Kidney epithelial cell (primary cell): ENCODE results near the gene ATP6V0C. TPM values are rescaled to one million over a fixed set of nuclear protein-coding genes. Genes with fewer than 3 reads are reported as not detected.

Experiments
- DNase-seq: peaks from one replicate; pipeline ENCODE4 v3.0.0-alpha.2; 2010; ENCODE audit warnings: low read depth
- H3K27me3 ChIP-seq: 2 replicates; pipeline ENCODE4 v1.6.0; 2011; ENCODE audit warnings: low read length; ENCODE audit not compliant: control insufficient read depth, insufficient read depth
- H3K36me3 ChIP-seq: 2 replicates; pipeline ENCODE4 v1.5.1; 2011; ENCODE audit warnings: low read length; ENCODE audit not compliant: control insufficient read depth, insufficient read depth
- H3K4me3 ChIP-seq: 2 replicates; pipeline ENCODE4 v1.5.1; 2011; ENCODE audit warnings: low read depth, mild to moderate bottlenecking, control low read depth, low read length
- total RNA-seq: library from RNA; depleted of rRNA; stranded (reverse); fragments of >200 nt; gene quantifications from 2 replicates; pipeline ENCODE4 v1.2.3, GENCODE V29; 2015
- TF ChIP-seq, protein P1 (sequence below): IDR thresholded peaks from 2 replicates; pipeline ENCODE4 v1.5.1; 2011; ENCODE audit warnings: mild to moderate bottlenecking, moderate library complexity, low read length, control low read depth, inconsistent platforms; ENCODE audit not compliant: insufficient read depth, poor library complexity, severe bottlenecking

The ATP6V0C gene
- total RNA-seq, 1 donor from 2014 or later, result 79.1 TPM

DNA sequence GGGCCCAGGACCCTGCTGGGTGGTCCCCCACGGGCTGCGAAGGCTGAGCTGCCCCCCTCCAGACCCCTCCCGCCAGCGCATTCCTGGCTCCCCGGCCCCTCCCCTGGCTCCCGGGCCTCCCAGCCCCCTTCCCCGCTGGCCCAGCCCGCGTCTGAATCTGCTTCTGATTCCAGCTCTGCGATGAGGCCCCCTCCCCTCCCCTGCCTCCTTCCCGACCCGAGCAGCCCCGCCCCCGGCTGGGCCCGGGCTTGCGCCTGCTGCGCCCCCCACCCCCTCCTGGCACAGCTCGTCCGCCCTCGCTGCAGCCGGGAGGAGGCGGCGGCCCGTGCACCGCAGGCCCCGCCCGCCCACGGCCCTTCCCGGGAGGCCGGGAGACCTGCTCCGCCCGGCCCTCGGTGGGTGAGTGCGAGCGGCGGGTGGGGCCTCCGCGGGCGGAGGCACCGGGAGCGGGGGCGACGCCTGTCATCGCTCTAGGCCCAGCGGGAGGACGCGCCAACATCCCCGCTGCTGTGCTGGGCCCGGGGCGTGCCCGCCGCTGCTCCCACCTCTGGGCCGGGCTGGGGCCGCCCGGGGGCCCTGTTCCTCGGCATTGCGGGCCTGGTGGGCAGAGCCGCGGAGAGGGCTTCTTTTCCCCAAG is 42.6 kb upstream of the ATP6V0C start, which contains the start of gene NTN3:
NTN3 (plus strand) TSS at position 282 of the 637 bp plus-strand sequence. CDS start 405 bp downstream, outside the sequence.
- TF ChIP-seq, protein P1, sequence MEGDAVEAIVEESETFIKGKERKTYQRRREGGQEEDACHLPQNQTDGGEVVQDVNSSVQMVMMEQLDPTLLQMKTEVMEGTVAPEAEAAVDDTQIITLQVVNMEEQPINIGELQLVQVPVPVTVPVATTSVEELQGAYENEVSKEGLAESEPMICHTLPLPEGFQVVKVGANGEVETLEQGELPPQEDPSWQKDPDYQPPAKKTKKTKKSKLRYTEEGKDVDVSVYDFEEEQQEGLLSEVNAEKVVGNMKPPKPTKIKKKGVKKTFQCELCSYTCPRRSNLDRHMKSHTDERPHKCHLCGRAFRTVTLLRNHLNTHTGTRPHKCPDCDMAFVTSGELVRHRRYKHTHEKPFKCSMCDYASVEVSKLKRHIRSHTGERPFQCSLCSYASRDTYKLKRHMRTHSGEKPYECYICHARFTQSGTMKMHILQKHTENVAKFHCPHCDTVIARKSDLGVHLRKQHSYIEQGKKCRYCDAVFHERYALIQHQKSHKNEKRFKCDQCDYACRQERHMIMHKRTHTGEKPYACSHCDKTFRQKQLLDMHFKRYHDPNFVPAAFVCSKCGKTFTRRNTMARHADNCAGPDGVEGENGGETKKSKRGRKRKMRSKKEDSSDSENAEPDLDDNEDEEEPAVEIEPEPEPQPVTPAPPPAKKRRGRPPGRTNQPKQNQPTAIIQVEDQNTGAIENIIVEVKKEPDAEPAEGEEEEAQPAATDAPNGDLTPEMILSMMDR, result no peak
- H3K4me3 ChIP-seq, result peak within 1 kb of the TSS; percentile 9
- H3K27me3 ChIP-seq, result peaks cover 13% of the 10 kb centered on the region

DNA sequence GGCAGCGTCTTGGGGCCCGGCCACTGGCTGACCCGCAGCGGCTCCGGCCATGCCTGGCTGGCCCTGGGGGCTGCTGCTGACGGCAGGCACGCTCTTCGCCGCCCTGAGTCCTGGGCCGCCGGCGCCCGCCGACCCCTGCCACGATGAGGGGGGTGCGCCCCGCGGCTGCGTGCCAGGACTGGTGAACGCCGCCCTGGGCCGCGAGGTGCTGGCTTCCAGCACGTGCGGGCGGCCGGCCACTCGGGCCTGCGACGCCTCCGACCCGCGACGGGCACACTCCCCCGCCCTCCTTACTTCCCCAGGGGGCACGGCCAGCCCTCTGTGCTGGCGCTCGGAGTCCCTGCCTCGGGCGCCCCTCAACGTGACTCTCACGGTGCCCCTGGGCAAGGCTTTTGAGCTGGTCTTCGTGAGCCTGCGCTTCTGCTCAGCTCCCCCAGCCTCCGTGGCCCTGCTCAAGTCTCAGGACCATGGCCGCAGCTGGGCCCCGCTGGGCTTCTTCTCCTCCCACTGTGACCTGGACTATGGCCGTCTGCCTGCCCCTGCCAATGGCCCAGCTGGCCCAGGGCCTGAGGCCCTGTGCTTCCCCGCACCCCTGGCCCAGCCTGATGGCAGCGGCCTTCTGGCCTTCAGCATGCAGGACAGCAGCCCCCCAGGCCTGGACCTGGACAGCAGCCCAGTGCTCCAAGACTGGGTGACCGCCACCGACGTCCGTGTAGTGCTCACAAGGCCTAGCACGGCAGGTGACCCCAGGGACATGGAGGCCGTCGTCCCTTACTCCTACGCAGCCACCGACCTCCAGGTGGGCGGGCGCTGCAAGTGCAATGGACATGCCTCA is 41.9 kb upstream of the ATP6V0C start:
- H3K4me3 ChIP-seq, result peak overlapping the region; percentile 9
- H3K27me3 ChIP-seq, result peaks cover 13% of the 10 kb centered on the region
- TF ChIP-seq, protein P1, result no peak
- H3K36me3 ChIP-seq, result no peaks in the 10 kb centered on the region
- DNase-seq, result no peak

More for the DNA sequence above, 42.6 kb upstream of the ATP6V0C start, which contains the start of gene NTN3:
- no peak for DNase-seq
- no peaks in the 10 kb centered on the region for H3K36me3 ChIP-seq

DNA sequence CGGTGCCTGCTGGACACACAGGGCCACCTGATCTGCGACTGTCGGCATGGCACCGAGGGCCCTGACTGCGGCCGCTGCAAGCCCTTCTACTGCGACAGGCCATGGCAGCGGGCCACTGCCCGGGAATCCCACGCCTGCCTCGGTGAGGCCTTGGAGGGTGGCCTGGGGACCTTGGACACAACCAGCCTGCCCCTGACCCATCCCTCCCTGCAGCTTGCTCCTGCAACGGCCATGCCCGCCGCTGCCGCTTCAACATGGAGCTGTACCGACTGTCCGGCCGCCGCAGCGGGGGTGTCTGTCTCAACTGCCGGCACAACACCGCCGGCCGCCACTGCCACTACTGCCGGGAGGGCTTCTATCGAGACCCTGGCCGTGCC is 41.3 kb upstream of the ATP6V0C start:
- H3K4me3 ChIP-seq, result no peak overlapping the region
- DNase-seq, result no peak
- TF ChIP-seq, protein P1, result no peak
- no peaks in the 10 kb centered on the region for H3K36me3 ChIP-seq
- H3K27me3 ChIP-seq, result peaks cover 13% of the 10 kb centered on the region

DNA sequence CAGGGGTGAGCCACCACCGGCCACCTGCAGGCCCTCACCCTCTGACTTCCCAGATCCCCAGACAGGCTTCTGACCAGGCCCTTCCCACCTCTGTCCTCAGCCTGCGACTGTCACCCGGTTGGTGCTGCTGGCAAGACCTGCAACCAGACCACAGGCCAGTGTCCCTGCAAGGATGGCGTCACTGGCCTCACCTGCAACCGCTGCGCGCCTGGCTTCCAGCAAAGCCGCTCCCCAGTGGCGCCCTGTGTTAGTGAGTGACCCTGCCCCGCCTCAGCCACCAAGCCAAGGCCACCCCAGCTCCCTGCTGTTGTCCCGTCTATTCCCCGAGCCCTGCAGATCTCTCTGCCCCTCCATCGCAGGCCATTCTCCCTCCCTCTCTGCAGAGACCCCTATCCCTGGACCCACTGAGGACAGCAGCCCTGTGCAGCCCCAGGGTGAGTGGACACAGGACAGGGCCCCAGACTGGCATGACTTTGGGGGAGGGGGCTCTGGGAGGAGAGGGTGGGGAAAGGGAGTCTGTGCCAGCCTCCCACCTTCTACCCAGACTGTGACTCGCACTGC is 40.8 kb upstream of the ATP6V0C start:
- no peak overlapping the region for H3K4me3 ChIP-seq
- H3K27me3 ChIP-seq, result peaks cover 13% of the 10 kb centered on the region
- no peak for DNase-seq
- TF ChIP-seq, protein P1, result no peak
- no peaks in the 10 kb centered on the region for H3K36me3 ChIP-seq

DNA sequence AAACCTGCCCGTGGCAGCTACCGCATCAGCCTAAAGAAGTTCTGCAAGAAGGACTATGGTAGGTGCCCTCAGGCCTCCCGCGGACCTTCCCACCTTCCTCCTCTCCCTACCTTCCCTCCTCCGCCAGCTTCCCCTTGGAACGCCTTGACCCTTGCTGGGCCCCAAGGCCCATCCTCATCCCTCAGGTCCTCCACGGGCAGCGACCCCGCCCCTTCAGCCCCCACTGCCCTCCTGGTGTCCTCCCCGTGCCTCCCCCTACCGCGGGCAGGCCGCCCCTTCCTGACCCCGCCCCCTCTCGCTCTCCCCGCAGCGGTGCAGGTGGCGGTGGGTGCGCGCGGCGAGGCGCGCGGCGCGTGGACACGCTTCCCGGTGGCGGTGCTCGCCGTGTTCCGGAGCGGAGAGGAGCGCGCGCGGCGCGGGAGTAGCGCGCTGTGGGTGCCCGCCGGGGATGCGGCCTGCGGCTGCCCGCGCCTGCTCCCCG is 40.3 kb upstream of the ATP6V0C start:
- no peak for DNase-seq
- peaks cover 13% of the 10 kb centered on the region for H3K27me3 ChIP-seq
- peak overlapping the region; percentile 8 for H3K4me3 ChIP-seq
- TF ChIP-seq, protein P1, result no peak
- H3K36me3 ChIP-seq, result no peaks in the 10 kb centered on the region
